ENCODE data around the gene STRA6. TPM values are rescaled to one million over a fixed set of nuclear protein-coding genes. Genes with fewer than 3 reads are reported as not detected.

Gene STRA6
- total RNA-seq, 2 experiments from 2014 or later: 0.25 to 0.28 TPM

DNA sequence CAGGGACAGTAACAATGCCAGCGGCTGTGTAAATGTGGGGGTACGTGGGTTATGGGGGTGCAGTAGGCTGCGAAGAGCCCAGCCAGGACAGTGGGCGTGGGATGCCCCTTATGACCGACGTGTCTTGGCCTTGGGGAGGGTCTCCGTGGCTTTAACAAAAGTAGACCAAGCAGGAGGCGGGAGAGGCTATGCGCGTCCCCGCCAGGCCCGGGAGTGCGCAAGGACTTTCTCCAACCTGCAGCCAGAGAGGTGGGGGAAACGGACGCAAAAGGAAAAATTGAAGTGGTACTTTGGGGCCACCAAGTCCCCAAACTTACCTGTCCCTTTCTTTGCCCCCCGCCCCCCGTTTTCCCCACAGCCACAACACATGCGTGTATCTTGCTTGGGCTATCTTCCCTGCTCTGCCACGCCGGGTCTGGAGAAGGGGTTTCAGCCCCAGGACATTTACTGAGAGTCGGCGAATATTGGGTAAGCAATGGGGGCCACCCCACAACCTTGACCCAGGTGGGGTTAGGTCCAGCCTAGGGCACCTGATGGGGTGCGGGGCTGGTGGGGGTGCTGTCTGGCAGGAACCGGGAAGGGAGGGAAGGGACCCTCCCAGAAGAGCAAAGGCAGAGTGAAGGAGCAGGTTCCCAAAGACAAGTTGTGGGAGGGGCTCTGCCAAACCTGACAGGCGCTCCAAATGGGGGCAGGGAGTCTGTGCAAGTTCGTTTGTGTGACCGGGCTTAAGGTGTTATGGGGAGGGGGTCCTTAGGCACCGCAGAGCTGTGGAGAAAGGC, 71.5 kb downstream of the STRA6 start:
- no peak for DNase-seq
- H3K27ac Mint-ChIP-seq: no peak overlapping the region
- no peak overlapping the region for H3K4me3 Mint-ChIP-seq
- no peaks in the 10 kb centered on the region for H3K36me3 Mint-ChIP-seq
- peaks cover 96% of the 10 kb centered on the region for H3K27me3 Mint-ChIP-seq
- peaks cover 30% of the 10 kb centered on the region for H3K4me1 Mint-ChIP-seq
- H3K9me3 Mint-ChIP-seq: no peaks in the 10 kb centered on the region

DNA sequence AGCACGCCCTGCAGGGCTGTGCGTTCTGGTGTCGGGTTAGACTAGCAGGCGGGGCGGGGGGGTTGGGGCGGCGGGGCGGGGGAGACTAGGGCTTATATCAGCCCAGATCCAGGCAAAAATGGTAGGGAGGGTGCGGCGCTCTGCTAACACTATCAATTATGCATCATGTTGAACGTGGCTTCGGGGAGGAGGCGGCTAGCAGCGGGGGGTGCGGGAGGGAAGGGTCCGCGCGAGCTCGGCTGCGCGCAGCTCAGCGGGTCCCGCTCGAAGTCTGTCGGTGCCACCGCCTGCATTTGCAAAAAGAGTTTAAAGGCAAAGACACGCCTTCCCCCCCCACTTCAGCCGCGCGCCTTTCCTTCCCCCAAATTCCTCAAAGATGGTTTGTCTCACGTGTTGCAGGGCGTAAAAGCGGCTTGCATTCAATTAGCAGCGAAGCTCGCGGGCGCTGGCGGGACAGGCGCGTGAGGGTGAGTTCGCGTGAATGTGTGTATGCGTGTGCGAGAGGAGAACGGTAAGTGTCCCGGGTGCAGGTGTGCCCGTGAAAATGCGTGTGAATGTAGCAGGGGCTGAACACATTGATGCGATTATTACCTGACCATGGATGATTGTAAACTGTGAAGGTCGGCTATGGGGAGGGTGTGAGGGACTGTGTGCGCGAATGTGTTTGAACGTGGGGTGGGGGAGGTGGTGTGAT, 72.3 kb downstream of the STRA6 start, which contains the start of gene ISLR2:
ISLR2 (plus strand) TSS at position 432 of the 694 bp plus-strand sequence. CDS start 2,169 bp downstream, outside the sequence.
- Mint-ChIP-seq H3K4me1 (peaks cover 27% of the 10 kb centered on the region), H3K27me3 (peaks cover 95% of the 10 kb centered on the region), H3K4me3 (no peak within 1 kb of the TSS), H3K27ac (no peak within 1 kb of the TSS), H3K36me3 (no peaks in the 10 kb centered on the region), H3K9me3 (no peaks in the 10 kb centered on the region)
- no peak for DNase-seq

- no peak overlapping the region for H3K27ac Mint-ChIP-seq
Observed at GRCh38 chr15:74129586-74130154, 72.9 kb downstream of the STRA6 start.

More at GRCh38 chr15:74129586-74130154, 72.9 kb downstream of the STRA6 start:
- peaks cover 23% of the 10 kb centered on the region for H3K4me1 Mint-ChIP-seq
- DNase-seq: no peak
- no peaks in the 10 kb centered on the region for H3K9me3 Mint-ChIP-seq
- no peak overlapping the region for H3K4me3 Mint-ChIP-seq
- H3K27me3 Mint-ChIP-seq: peaks cover 95% of the 10 kb centered on the region
- no peaks in the 10 kb centered on the region for H3K36me3 Mint-ChIP-seq

Other genes with a start within 250 kb of the STRA6 start
- gene STOML1, start 210.5 kb downstream of the STRA6 start, total RNA-seq: 10 to 100 TPM in 1 of 2 experiments, 1 to 10 TPM in 1; 8.3 to 10.6 TPM
- 10 to 100 TPM; 53.4 to 54.3 TPM for gene PML, start 208.1 kb downstream of the STRA6 start, total RNA-seq
- not detected for gene GOLGA6A, start 120.2 kb downstream of the STRA6 start, total RNA-seq
- not detected for gene ISLR2, start 72.2 kb downstream of the STRA6 start, total RNA-seq
- gene ISLR, start 29.1 kb downstream of the STRA6 start, total RNA-seq: not detected
- gene CCDC33, start 33.5 kb upstream of the STRA6 start, total RNA-seq: under 1 TPM in 1 of 2 experiments, not detected in 1; 0.20 TPM
- under 1 TPM; 0.30 to 0.31 TPM for gene CYP11A1, start 164.9 kb upstream of the STRA6 start, total RNA-seq
- 10 to 100 TPM; 48.8 to 51.4 TPM for gene SEMA7A, start 231.2 kb upstream of the STRA6 start, total RNA-seq

Data from activated naive CD8-positive, alpha-beta T cell treated with anti-CD3 and anti-CD28 coated beads for 36 hours (primary cell).